IPS-20b (cell line): ENCODE measurements around the gene NDUFAF2.

Experiments
- H3K27ac ChIP-seq: one replicate; pipeline ENCODE4 v1.5.1; 2013; ENCODE audit warnings: low read length
- H3K27me3 ChIP-seq: 2 replicates; pipeline ENCODE4 v1.6.1; 2013; ENCODE audit warnings: mild to moderate bottlenecking, low read length, inconsistent platforms; ENCODE audit not compliant: insufficient read depth
- H3K36me3 ChIP-seq: 2 replicates; pipeline ENCODE4 v1.6.1; 2013; ENCODE audit warnings: low read depth, mild to moderate bottlenecking, inconsistent platforms, low read length, moderate library complexity; ENCODE audit not compliant: insufficient read depth
- H3K4me1 ChIP-seq: 2 replicates; pipeline ENCODE4 v1.6.1; 2013; ENCODE audit warnings: mild to moderate bottlenecking, control low read depth, inconsistent platforms, low read length, moderate library complexity; ENCODE audit not compliant: insufficient read depth
- H3K4me3 ChIP-seq: 2 replicates; pipeline ENCODE4 v1.5.1; 2013; ENCODE audit warnings: mild to moderate bottlenecking, low read length, inconsistent platforms
- H3K9ac ChIP-seq: 2 replicates; pipeline ENCODE4 v1.6.1; 2013; ENCODE audit warnings: low read depth, mild to moderate bottlenecking, inconsistent platforms, low read length, moderate library complexity
- H3K9me3 ChIP-seq: 2 replicates; pipeline ENCODE4 v1.6.1; 2013; ENCODE audit warnings: mild to moderate bottlenecking, low read depth, low read length, inconsistent platforms; ENCODE audit not compliant: insufficient read depth

NDUFAF2 gene

DNA sequence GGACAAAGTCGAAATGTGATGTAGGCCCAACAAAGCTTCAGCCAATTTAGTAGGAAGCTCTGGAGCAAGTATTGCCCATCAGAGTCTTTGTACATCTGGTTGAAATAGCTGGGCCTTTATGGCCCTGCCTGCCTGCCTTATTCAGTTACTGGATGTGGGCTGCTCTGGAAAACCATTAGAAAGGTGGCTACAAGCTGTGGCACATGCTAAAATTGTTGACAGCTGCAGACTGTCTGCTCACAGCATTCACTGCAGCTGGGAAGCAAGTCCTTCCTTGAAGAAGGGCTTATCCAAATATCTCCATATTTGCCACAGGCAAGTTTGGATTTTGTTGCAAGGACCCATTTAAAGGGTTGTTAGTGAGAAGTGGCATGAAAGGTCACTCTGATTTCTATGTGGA, 192.8 kb downstream of the NDUFAF2 start:
- Histone ChIP-seq H3K9ac (no peak overlapping the region), H3K4me3 (no peak overlapping the region), H3K27me3 (no peaks in the 10 kb centered on the region), H3K27ac (no peak overlapping the region), H3K36me3 (no peaks in the 10 kb centered on the region), H3K9me3 (no peaks in the 10 kb centered on the region), H3K4me1 (no peaks in the 10 kb centered on the region)

DNA sequence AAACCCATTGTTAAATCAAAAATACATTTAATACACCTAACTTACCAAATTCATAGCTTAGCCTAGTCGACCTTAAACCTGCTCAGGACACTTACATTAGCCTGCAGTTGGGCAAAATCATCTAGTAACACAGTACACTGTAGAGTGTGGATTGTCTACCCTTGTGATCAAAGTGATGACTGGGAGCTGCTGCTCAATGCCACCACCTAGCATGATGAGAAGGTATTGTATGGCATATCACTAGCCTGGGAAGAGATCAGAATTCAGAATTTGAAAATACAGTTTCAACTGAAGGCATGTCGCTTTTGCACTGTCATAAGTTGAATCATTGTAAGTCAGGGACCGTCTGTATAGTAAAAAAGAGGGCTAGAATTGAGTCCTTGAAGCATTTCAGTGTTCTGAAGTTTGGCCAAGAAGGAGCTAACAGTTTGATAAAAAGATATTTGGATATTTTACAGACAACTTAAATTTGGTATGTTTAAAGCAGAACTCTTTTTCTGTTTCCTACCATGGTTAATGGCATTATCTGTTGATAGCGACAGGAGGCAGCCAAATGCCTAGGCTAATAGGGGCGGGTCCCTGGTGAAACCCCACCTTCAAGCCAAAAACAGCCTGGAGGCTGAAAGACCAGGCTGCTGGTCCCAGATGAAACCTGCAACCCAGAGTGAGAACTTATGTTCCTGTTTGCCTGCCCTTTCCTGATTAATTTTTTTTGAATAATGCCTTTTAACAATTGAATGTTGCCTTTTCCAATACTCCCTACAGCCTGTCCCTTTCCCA, 194.3 kb downstream of the NDUFAF2 start:
- Histone ChIP-seq H3K27me3 (no peaks in the 10 kb centered on the region), H3K4me1 (no peaks in the 10 kb centered on the region), H3K9ac (no peak overlapping the region), H3K4me3 (no peak overlapping the region), H3K27ac (no peak overlapping the region), H3K36me3 (no peaks in the 10 kb centered on the region), H3K9me3 (no peaks in the 10 kb centered on the region)

- H3K36me3 ChIP-seq = no peaks in the 10 kb centered on the region
- H3K27ac ChIP-seq = no peak overlapping the region
- H3K4me1 ChIP-seq = no peaks in the 10 kb centered on the region
- H3K9me3 ChIP-seq = no peaks in the 10 kb centered on the region
- no peak overlapping the region for H3K9ac ChIP-seq
- H3K4me3 ChIP-seq = no peak overlapping the region
- H3K27me3 ChIP-seq = no peaks in the 10 kb centered on the region
These were observed 194.9 kb downstream of the NDUFAF2 start for GRCh38 chr5:61139931-61140330.

DNA sequence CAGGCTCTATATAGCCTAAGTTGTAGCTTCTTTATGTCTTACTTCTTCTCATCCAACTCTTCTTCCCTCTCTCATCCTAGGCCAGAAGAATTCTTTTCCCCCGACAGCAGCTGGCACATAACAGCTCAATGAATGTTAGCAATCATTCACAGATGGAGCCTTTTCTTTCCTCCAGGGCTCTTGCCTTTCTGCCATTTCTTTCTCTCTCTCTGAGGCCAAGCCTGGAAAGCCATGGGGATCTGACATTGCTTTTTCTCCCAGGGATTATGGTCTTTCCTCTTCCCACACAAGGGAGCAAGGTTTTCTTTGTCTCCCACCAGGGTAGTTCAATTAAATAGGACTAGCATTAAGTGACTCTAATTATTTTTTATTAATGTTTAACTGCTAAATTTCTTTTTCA, 196.8 kb downstream of the NDUFAF2 start:
- Histone ChIP-seq H3K9me3 (no peaks in the 10 kb centered on the region), H3K4me3 (no peak overlapping the region), H3K27me3 (no peaks in the 10 kb centered on the region), H3K36me3 (no peaks in the 10 kb centered on the region), H3K4me1 (no peaks in the 10 kb centered on the region), H3K9ac (no peak overlapping the region), H3K27ac (no peak overlapping the region)

DNA sequence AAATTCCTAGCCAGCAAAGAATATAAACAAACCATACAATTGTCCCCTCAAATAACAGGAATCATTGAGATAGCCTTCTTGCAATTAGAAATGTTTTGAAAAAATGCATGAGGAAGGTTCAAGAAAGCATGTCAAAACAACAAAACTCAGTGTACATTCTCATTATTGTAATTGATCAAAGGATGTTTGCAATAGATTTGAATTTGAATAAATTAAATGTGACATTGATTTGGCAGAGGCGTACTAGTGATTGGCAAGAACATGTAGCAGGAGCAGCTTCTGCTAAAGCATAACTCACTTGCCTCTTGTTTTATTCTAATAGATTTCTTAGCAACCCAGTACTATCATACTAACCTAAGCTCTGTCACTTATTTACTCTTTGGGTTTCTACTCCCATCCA, 197.4 kb downstream of the NDUFAF2 start:
- H3K9ac ChIP-seq = no peak overlapping the region
- no peaks in the 10 kb centered on the region for H3K36me3 ChIP-seq
- no peaks in the 10 kb centered on the region for H3K9me3 ChIP-seq
- no peak overlapping the region for H3K4me3 ChIP-seq
- no peaks in the 10 kb centered on the region for H3K27me3 ChIP-seq
- H3K4me1 ChIP-seq = no peaks in the 10 kb centered on the region
- no peak overlapping the region for H3K27ac ChIP-seq

DNA sequence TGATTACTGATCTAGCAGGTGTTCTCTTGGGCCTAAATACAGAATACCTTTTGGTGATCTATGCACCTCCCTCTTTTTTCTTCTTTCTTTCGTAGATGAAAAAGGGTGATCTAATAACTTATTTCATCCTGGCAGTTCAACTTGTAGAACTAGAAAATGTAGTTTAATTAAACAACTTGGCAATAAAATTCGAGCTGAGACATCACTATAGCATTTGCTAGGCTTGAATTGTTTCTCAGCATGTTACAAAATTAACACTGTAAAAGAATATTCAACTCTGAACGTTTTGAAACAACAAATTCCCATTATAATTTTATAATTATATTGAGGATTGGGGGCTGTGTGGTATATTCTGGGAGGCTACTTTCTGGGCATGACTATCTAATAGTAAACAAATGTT, 197.8 kb downstream of the NDUFAF2 start:
- Histone ChIP-seq H3K4me3 (no peak overlapping the region), H3K36me3 (no peaks in the 10 kb centered on the region), H3K4me1 (no peaks in the 10 kb centered on the region), H3K9me3 (no peaks in the 10 kb centered on the region), H3K27me3 (no peaks in the 10 kb centered on the region), H3K27ac (no peak overlapping the region), H3K9ac (no peak overlapping the region)

GRCh38 chr5:61148515-61148914, 203.5 kb downstream of the NDUFAF2 start:
- Histone ChIP-seq H3K9me3 (no peaks in the 10 kb centered on the region), H3K36me3 (no peaks in the 10 kb centered on the region), H3K27me3 (no peaks in the 10 kb centered on the region), H3K4me3 (no peak overlapping the region), H3K9ac (no peak overlapping the region), H3K4me1 (no peaks in the 10 kb centered on the region), H3K27ac (no peak overlapping the region)

DNA sequence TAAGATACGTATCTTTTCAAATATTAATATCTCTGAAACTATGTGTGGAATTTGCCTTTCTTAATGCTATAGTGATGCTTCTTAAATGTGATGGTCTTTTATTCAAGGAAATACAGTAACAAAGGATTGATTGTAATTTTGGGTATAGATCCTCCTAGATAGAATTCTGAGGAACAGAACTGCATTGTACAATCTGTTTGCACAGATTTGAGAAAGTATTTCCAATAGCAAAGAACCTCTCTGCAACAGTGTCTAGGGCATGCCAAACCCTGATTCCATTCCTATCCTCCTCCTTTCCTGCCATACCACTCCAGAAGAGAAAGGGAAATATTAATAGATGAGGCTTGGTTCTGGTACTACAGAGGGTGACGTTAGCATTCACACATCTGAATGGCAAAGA, 206.9 kb downstream of the NDUFAF2 start:
- peaks cover 7% of the 10 kb centered on the region; the same call in 1 of the 2 replicates for H3K36me3 ChIP-seq
- no peaks in the 10 kb centered on the region for H3K27me3 ChIP-seq
- no peak overlapping the region for H3K27ac ChIP-seq
- no peaks in the 10 kb centered on the region for H3K4me1 ChIP-seq
- H3K9ac ChIP-seq = no peak overlapping the region
- H3K9me3 ChIP-seq = no peaks in the 10 kb centered on the region
- no peak overlapping the region for H3K4me3 ChIP-seq

DNA sequence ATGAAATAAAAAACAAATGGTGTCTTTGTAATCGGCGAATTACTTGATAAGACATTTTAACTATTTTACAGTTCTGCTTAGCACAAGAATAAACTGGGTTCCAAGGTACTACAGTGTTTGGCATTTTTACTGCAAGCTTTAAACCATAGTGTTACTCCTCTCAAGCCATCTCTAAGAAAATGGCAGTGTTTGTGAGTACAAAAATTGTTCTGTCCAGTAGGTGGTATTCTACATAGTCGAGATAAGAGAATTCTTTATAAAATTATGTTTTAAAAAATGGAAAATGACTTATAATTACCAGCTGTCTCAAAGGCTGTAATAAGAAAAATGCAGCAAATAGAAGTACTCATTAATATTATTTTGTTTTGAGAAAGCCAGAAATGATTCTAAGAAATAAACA, 214.1 kb downstream of the NDUFAF2 start:
- Histone ChIP-seq H3K9ac (no peak overlapping the region), H3K27ac (no peak overlapping the region), H3K4me3 (no peak overlapping the region), H3K27me3 (no peaks in the 10 kb centered on the region), H3K9me3 (peaks cover 3% of the 10 kb centered on the region; the same call in 1 of the 2 replicates), H3K4me1 (0 out of 2 replicates have a peak, but pooled peaks cover 3% of the 10 kb centered on the region), H3K36me3 (peaks cover 44% of the 10 kb centered on the region)

DNA sequence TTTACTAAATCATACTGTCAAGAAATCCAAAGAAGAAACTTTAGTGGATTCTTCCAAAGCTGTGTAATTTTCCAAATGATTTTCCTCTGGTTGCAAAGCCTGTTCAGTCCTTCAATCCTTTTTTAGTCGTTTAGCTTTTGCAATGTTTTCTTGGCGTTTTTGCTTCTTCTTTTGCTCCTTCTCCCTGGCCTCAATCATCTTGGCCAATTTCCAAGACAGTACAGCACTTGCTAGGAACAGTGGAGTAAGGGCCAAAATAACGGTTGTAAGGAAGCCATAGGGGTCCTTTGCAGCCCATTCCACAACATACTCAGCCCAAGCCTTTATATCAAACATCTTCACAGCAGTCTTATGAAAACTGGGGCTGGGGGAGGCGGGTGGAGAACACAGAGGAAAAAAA, 214.8 kb downstream of the NDUFAF2 start:
- H3K9me3 ChIP-seq = peaks cover 6% of the 10 kb centered on the region; the same call in 1 of the 2 replicates
- peaks cover 44% of the 10 kb centered on the region for H3K36me3 ChIP-seq
- H3K4me3 ChIP-seq = no peak overlapping the region
- H3K27ac ChIP-seq = no peak overlapping the region
- no peaks in the 10 kb centered on the region for H3K27me3 ChIP-seq
- 0 out of 2 replicates have a peak, but pooled peaks cover 3% of the 10 kb centered on the region for H3K4me1 ChIP-seq
- no peak overlapping the region for H3K9ac ChIP-seq

DNA sequence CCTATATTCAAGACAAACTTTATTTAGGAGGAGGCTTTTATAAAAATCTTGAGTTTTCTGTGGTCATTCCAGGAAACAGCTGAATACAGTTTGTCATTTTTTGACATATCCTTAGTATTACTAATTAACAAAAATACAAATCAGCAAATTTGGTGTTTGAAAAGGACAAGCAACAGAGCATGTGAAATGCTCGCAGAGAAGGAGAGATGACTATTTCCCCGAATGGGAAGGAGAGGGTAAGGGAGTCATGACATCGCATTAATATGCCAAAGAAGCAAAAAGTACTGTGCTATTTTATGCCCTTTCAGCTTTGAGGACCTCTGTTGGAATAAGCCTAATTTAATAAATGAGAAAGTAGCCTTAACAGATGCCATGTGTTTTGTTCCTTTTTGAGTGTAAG, 215.5 kb downstream of the NDUFAF2 start:
- Histone ChIP-seq H3K9ac (no peak overlapping the region), H3K27ac (no peak overlapping the region), H3K27me3 (no peaks in the 10 kb centered on the region), H3K4me3 (peak overlapping the region; percentile 97), H3K36me3 (peaks cover 44% of the 10 kb centered on the region), H3K4me1 (peaks cover 3% of the 10 kb centered on the region; the same call in 1 of the 2 replicates), H3K9me3 (peaks cover 6% of the 10 kb centered on the region; the same call in 1 of the 2 replicates)
